HG03432 (cell line): ENCODE results near the gene ULK4.
"Not testable (repeated sequence)": the region's sequence is repeated elsewhere in the genome, so short reads cannot be mapped to it uniquely, and the experiment has no call there.

Experiments
- ATAC-seq: cut with Tn5 transposase; IDR thresholded peaks from one replicate; pipeline ENCODE4 v1.9.1; 2021; ENCODE audit warnings: mild to moderate bottlenecking, moderate library complexity; ENCODE audit not compliant: unreplicated experiment

Gene ULK4

DNA sequence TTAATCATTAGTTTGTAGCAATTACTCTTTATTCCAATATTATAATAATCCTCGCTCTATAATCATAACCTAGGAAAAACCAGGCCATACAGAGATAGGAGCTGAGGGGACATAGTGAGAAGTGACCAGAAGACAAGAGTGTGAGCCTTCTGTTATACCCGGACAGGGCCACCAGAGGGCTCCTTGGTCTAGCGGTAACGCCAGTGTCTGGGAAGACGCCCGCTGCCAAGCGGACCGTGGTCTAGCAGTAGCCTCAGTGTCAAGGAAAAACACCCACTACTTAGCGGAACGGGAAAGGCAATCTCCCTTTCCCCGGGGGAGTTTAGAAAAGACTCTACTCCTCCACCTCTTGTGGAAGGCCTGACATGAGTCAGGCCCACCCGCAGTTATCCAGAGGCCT is 266.1 kb downstream of the ULK4 start:
- ATAC-seq = not testable (repeated sequence)

DNA sequence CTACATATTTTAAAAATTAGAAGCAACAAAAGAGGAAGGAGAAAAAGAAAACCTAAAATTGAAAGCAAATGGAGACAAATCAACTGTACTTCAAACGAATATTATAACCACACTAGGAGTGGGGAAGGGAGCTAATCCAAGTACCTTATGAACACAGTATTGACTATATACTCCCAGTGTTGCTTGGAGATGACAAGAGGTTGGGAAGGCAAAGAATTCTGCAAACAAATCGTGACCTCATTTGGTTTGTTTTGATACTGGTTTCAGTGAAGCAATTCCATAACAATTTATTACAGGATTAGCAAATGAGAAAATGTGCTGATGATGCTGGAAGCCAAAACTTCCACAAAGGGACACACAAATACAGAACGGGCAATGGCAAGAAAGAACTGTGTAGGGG is 268.1 kb downstream of the ULK4 start:
- ATAC-seq = no peak

DNA sequence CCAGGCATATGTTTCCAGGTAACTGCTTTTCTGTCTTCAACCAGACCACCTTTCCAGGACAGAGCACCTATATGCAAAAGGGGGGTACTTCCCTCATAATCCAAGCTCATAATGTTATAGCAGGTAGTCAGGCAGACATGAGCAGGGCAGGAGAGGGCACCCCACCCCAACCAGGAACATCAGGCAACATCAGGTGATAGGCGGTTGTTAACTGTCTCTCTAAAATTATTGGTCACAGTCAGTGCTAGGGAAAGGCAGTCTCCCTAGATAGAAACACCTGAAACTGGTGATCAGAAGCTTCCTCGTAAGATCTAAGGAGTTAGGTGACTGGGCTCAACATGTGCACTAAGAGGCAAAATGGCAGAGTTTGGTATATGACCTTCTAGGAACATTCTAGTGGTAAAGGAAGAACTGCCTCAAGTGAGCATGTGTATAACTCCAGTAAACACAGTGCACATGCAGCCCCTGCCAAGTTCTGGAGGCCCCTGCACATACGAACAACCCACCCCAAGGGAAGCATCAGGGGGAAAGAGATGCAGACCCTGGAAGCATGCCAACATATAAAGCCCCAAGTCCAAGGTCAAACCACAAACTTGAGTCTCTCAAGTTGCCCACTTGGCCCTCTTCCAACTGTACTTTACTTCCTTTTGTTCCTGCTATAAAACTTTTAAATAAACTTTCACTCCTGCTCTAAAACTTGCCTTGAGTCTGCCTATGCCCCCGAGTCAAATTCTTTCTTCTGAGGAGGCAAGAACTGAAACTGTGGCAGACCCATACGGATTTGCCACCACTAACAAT is 270.9 kb downstream of the ULK4 start:
- ATAC-seq = no peak

DNA sequence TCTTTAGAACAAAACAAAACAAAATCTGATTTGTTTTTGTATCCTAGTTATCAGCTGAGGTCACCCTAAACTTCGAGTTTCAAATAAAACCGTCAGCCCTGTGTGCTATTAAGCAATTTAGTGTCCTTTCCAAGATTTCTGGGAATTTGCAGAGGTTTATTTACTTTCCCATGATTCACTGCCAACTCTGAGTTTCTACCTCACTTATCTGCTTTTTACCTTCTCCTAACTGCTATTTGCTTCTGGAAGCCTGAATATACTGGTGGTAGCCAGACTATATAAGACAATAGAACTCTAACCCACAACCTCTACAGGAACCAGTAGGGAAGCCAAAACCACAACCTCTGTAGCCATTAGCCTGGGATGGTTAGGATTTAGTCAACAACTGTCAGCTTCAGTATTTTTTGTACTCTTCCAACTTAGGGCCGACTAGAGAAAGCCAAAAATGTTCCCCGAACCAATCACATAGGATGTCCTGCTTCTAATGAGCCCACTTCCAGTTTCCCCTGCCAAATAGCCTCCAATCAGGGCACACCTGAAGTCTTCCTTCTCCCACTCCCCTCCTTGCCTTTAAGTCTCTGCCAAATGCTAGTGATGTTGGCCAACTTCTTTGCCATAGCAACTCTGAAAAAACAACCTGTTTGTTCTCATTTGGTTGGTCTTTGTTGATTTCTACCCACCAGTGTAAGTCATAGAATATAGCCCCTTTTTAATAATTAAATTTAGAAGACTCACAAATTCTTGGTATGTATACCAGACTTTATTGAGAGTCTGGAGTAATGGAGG is 273.1 kb downstream of the ULK4 start:
- no peak for ATAC-seq

DNA sequence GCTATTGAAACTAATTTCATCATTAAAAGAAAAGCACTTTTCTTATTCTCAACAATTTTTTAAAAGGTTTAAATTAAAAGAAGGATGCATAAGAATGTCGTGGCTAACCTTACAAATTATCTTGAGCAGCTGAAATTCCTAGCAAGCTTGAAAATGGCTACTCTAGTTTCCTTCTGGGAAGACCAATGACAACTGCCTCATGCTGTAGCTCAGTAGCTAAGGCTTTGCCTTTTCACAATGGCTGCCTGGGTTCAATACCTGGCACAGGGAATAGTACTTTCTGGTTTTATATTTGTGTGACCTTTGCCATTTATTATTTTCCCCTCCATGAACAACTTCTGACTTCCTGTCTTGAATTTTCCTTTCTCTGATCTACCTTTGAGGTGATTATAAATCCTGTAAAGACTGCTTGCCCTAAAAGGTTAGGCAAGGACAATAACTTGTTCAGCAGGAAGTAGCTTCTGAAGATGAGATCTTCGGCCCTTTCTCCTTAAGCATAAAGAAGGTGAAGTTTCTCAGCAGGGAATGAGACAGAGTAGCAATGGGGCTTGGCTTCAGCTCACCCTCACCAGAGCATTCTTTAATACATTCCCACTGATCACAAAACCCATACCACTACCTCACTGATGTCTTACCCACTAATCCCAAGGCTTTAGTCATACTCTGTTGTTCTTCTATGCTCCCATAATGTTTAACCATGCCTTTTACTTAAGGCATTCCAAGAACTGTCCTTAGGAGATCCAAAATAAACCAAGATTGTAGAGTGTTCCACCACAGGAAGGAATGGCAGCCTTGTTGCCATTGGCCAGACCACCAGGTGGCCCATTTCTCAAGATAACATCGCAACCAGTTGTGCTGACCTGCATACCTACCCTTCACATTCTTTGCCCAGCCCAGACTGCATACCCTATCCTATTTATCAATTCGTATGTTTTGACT is 276.8 kb downstream of the ULK4 start:
- ATAC-seq = no peak

DNA sequence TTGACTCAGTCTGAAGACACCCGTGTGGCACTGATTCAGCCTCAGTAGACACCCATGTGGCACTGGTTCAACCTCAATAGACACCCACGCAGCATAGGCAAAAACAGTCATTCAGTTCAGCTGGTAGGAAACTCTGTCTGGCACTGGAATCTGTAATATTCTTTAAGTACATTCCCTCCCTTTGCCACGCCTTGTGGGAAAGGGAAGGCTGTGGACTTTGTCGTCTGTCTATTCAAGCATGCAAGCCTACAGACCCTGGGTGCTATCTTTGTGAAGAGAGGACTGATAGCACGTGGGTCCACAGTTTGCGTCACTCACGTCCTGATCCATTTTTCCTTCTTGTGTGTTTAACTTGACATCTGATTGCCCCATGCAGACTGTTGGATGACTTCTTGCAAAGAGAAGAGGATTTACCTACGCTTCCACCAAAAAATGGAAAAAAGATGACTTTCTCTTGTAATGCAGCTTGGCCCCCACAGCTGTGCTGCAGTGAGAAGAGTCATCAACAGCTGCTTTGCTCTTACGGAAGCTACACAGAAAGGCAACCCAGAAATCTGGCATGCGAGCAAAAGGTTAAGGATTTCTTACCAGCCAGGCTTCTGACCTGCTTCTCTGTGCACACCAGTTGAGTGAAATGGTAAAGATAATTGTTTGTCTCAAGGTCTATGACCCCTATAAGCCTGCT is 278.1 kb downstream of the ULK4 start:
- ATAC-seq = no peak

DNA sequence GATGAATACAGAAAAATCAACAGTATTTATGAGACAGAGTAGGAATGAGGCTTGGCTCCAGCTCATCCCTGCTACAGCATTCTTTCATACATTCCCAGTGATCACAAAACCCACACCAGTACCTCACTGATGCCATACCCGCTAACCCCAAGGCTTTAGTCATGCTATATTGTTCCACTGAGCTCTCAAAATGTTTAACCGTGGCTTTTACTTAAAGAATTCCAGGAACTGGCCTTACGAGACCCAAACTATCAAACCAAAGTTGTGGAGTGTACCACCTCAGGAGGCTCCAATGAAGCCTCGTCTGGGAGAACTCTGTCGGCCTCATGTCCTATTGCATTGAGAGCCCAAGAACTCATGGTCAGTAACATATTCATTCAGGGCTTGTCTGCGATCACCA is 278.9 kb downstream of the ULK4 start:
- no peak for ATAC-seq

DNA sequence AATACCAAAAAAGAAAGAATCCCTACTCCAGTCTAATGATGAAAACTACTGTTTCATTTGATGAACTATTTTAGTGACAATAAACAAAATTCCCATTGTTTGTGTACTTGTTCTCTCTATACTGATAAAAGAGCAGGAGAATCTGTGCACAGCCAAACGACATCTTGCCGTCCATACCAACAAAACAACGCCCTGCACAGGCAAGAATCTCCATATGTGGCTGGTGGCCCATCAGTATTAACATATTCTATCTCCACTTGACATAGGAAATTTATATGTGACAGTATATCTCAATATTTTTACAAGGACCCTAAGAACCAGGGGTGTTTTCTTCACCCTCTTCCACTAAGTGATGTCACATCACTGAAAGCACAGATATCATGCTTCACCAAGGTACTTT is 279.5 kb downstream of the ULK4 start:
- ATAC-seq = no peak

DNA sequence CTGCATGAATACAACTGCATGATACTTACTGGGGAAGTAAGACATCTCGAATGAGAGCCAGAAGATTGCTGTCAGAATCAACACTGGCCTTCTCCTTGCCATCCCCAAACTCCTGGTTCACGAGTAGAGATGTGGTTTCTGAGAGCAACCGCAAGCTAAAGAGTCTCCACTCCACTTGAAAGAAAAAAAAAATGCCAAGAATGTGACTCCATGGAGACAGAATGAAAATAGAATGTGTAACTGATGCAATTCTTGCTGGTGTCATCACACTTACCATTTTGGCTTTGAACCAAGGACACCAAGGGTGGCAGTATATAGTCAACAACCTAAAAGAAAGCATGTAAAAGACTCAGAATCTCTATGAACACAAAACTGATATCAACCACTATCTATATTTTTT is 280.4 kb downstream of the ULK4 start:
- no peak for ATAC-seq

DNA sequence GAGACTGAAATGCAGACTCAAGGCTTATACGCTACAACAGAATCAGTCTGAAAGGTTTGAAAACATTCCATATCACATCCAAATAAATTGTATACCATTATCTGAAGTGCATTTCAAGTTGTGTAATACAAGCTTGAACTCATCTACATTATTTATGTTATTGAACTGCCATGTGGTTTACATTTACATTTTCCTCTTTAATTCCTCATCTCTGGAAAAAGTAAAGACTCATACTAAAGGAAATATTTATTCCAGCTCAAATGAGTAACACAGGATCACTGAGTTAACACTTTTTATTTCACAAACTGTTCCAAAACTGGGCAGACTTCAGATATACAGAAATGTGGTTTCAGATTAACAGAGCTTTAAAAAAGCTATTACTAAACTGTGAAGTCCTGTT is 282.5 kb downstream of the ULK4 start:
- ATAC-seq = no peak

DNA sequence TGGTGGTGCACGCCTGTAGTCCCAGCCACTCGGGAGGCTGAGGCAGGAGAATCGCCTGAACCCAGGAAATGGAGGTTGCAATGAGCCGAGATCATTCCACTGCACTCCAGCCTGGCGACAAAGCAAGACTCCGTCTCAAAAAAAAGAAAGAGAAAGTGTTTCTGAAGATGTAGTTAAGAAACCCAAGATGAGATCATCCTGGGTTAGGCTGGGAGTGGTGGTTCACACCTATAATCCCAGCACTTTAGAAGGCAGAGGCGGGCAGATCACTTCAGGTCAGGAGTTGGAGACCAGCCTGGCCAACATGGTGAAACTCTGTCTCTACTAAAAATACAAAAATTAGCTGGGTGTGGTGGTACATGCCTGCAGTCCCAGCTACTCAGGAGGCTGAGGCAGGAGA is 286.8 kb downstream of the ULK4 start:
- not testable (repeated sequence) for ATAC-seq

DNA sequence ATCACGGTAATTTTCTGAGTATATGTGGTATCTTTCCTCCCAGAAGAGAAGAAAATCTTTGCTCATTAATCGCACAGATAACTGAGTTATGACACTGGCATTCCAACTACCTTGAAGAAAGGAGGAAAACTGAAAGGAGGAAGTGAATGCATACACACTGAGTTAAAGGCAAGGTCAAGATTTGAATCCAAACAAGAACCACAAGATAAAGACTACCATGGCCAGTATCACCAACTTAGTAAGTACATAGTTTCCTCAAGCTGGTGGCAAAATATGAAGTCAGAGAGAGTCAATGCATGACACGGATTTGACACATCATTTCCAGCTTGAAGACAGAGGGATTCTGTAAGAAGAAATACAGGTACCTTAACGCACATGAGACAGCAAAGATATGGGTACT is 287.5 kb downstream of the ULK4 start:
- no peak for ATAC-seq

DNA sequence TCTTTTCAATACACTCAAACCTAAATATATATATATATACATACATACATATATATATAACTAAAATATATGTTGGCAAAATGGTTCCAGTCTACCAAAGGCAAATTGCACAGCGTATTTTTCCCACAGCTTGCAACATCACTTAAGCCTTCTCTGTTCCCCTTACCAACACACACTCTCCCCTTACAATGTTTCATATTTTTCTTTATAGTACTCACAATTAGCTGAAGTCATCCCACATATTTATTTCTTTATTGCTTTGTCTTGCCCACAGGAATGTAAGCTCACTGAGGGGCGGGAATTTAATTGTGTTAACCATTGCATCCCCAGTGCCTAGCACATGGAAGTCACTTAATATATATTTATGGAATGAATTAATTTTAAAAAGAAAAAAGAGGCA is 288.3 kb downstream of the ULK4 start:
- ATAC-seq = no peak

DNA sequence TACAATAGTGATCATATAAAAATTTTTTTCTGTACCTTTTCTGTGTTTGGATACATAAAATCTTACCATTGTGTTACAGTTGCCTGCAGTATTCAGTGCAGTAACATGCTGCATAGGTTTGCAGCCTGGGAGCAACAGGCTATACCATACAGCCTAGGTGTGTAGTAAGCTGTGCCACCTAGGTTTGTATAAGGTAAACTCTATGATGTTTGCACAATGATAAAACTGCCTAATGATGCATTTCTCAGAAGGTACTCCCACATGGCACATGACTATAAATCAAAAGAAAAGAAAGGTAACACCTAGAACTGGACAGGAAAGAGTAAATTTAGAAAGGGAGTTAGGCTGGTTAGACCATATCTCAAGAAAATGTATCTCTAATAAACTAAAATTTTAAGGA is 293.5 kb downstream of the ULK4 start:
- no peak for ATAC-seq

DNA sequence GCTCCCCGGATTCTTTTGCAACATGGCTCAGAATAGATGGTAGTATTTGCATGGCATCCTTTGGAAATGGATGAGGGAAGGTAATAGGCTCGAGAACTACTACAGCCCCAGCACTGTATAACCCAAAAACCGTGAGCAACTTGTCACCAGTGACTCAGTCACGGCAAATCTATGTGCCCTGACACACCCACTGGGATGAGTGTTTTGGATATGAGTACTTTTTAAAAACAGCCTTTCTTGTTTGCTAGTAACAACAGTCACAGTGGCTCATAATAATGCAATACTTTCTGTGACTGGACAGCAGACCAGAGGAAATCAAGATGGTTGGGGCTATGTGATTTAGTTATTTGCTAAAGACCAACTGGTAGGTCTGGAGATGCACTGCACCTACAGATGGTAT is 299.6 kb downstream of the ULK4 start:
- no peak for ATAC-seq

DNA sequence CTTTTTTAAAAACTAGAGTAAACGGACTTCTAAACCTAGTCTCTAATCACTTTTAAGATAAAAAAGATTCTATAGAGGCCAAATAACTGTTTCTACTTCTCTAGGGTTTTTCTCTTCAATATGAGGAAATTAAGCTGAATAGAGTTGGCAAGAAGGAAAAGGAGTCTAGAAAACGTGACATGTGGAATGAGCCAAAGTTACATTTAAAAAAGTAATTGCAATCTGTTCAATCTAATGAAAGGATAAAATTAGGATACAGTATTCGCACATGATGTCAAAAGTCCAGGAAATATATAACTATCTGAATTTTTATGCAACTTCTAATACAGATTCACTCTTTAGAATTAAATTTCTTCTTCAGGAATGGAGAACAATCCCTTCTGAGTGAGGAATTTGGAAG is 300.1 kb downstream of the ULK4 start:
- ATAC-seq = no peak

DNA sequence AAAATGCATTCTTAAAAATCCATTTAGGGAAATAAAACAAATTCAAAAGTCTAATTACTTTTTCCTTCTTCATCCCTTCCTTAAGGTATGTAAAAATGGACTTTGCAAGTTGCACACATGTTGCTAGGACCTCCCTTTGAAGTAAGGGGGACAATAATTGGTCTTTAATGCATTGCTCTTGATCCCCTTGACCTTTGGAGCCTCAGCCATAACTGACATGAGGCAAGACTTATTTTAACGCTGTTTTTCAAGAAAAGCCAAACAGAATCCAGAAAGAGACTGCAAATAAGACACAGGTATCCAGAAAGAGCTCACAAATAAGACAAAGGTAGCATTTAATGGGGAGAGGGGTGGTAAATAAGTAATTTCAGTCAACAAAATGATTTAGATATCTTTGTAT is 301.4 kb downstream of the ULK4 start:
- ATAC-seq = no peak

DNA sequence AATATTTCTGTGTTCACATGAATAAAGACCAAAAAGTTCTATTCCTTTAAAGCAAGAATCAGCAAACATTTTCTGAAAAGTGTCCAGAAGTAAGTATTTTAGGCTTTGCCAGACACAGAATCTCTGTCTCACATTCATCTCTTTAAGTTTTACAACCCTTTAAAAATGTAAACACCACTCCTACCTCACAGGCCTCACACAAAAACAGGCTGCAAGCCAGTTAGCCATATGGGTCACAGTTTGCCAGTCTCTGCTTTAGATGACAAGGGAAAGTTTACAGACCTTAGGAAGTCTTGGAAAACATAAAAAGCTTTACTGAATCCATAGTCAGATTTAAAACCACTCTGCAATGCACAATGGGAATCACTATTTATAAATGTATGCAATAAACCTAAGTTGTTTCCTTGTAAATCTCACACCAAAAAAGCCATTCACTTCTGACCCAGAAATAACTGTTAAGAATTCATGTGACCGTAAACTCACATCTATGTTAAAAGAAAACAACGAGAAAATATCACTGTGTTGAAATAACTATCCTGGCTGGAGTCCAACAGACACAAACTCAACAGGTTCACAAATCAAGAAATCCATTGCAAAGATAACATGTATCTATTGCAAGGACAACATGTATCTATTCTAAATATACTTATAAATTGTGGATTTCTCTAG is 308.2 kb downstream of the ULK4 start:
- no peak for ATAC-seq

DNA sequence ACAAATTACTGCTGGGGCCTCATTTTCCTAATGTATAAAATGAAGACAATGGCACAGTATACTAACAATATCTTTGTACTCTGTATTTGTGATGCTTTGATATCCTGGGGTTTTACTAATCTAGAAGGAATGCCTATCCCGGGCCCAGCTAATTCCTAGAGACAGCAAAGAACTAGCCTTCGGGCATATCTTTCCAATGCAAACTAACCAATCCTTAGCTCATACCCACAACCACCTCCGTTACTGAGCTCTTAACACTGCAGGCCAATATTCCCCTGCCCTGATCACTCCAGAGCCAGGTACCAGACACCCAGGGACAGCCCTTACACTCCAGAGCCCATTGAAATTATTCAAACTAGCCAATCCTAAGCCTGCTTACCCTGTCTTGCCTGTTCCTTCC is 309.0 kb downstream of the ULK4 start:
- no peak for ATAC-seq

DNA sequence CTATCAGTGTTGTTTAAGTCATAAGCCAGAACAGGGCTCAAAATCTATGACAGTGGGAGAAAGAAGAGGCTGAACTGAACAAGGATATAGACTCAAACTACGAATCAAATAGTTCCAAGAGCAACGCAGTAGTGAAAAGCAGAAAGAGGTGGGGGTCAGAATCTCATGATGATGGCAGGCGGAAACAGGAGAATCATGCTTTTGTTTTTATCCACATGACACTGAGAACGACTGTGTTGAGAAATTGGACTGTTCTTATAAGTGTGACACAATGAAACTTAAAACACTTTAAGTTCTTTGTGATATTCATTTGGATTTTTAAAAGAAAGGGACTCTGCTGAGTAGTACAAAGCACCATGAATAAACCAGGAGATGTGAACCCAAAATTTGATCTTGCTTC is 309.4 kb downstream of the ULK4 start:
- no peak for ATAC-seq
